ENCODE measurements around the gene ZP3. TPM values are rescaled to one million over a fixed set of nuclear protein-coding genes. Genes with fewer than 3 reads are reported as not detected.
A peak's percentile ranks its signal among the peaks of the same experiment; 100 is the strongest.
"Not testable (repeated sequence)": the region's sequence is repeated elsewhere in the genome, so short reads cannot be mapped to it uniquely, and the experiment has no call there.

The ZP3 gene
- total and polyA plus RNA-seq, 2 experiments from 2014 or later = not detected

- 83% methylated on average over 11 of the region's 11 CpGs for WGBS (ENCODE audit: low lambda C conversion rate, missing lambda C conversion rate)
- Histone ChIP-seq H3K9me2 (replicated peaks; ENCODE audit: insufficient read depth) (no peaks in the 10 kb centered on the region), H3K4me1 (ENCODE audit: insufficient read depth) (no peaks in the 10 kb centered on the region), H3K4me2 (no peak overlapping the region), H3K9me3 (ENCODE audit: low read depth) (no peaks in the 10 kb centered on the region), H3K79me2 (no peaks in the 10 kb centered on the region), H3K27ac (no peak overlapping the region), H2AFZ (no peak overlapping the region), H3K27me3 (no peaks in the 10 kb centered on the region), H3K4me3 (no peak overlapping the region), H4K20me1 (ENCODE audit: insufficient read depth, poor library complexity, severe bottlenecking) (no peaks in the 10 kb centered on the region), H3K36me3 (replicated peaks; ENCODE audit: insufficient read depth, low read depth) (no peaks in the 10 kb centered on the region)
- no peak for TF ChIP-seq CTCF (IDR thresholded peaks at IDR 0.05; ENCODE audit: poor library complexity)
- TF ChIP-seq EZH2 (IDR thresholded peaks at IDR 0.05; ENCODE audit: borderline replicate concordance) = no peak
- no peak for TF ChIP-seq EZH2phosphoT487 (IDR thresholded peaks at IDR 0.05; ENCODE audit: low read depth, severe bottlenecking, unreplicated experiment)
- no peak for DNase-seq (ENCODE audit: low spot score)
These were observed 38.0 kb upstream of the ZP3 start for GRCh38 chr7:76386691-76387260.

- H3K9me3 ChIP-seq (ENCODE audit: low read depth); H3K4me3 ChIP-seq; H3K36me3 ChIP-seq (replicated peaks; ENCODE audit: insufficient read depth, low read depth); H3K27ac ChIP-seq; H3K79me2 ChIP-seq; H4K20me1 ChIP-seq (ENCODE audit: insufficient read depth, poor library complexity, severe bottlenecking); H3K4me1 ChIP-seq (ENCODE audit: insufficient read depth); H2AFZ ChIP-seq; H3K4me2 ChIP-seq; H3K9me2 ChIP-seq (replicated peaks; ENCODE audit: insufficient read depth); DNase-seq (ENCODE audit: low spot score); H3K27me3 ChIP-seq: not testable (repeated sequence)
- 89% methylated on average over 6 of the region's 6 CpGs for WGBS (ENCODE audit: low lambda C conversion rate, missing lambda C conversion rate)
These were observed 37.0 kb upstream of the ZP3 start for GRCh38 chr7:76387789-76388188.

- no peaks in the 10 kb centered on the region for H3K27me3 ChIP-seq
- no peak overlapping the region for H2AFZ ChIP-seq
- H3K27ac ChIP-seq = no peak overlapping the region
- H3K4me1 ChIP-seq (ENCODE audit: insufficient read depth) = peaks cover 12% of the 10 kb centered on the region
- H3K36me3 ChIP-seq (replicated peaks; ENCODE audit: insufficient read depth, low read depth) = no peaks in the 10 kb centered on the region
- no peaks in the 10 kb centered on the region for H3K9me2 ChIP-seq (replicated peaks; ENCODE audit: insufficient read depth)
- H3K4me2 ChIP-seq = no peak overlapping the region
- H3K4me3 ChIP-seq = no peak overlapping the region
- no peaks in the 10 kb centered on the region for H4K20me1 ChIP-seq (ENCODE audit: insufficient read depth, poor library complexity, severe bottlenecking)
- H3K9me3 ChIP-seq (ENCODE audit: low read depth) = no peaks in the 10 kb centered on the region
- WGBS (ENCODE audit: low lambda C conversion rate, missing lambda C conversion rate) = 95% methylated on average over 13 of the region's 13 CpGs
- H3K79me2 ChIP-seq = no peaks in the 10 kb centered on the region
- no peak for DNase-seq (ENCODE audit: low spot score)
- TF ChIP-seq EZH2phosphoT487 (IDR thresholded peaks at IDR 0.05; ENCODE audit: low read depth, severe bottlenecking, unreplicated experiment) (no peak), EZH2 (IDR thresholded peaks at IDR 0.05; ENCODE audit: borderline replicate concordance) (no peak), CTCF (IDR thresholded peaks at IDR 0.05; ENCODE audit: poor library complexity) (no peak)
These were observed 34.7 kb upstream of the ZP3 start for GRCh38 chr7:76390092-76390491.

GRCh38 chr7:76392531-76393115 lies 32.1 kb upstream of the ZP3 start:
- H3K9me2 ChIP-seq (replicated peaks; ENCODE audit: insufficient read depth) = no peaks in the 10 kb centered on the region
- no peaks in the 10 kb centered on the region for H4K20me1 ChIP-seq (ENCODE audit: insufficient read depth, poor library complexity, severe bottlenecking)
- H3K27ac ChIP-seq = peak overlapping the region; percentile 85
- 44% methylated on average over 12 of the region's 12 CpGs for WGBS (ENCODE audit: low lambda C conversion rate, missing lambda C conversion rate)
- TF ChIP-seq EZH2phosphoT487 (IDR thresholded peaks at IDR 0.05; ENCODE audit: low read depth, severe bottlenecking, unreplicated experiment) (no peak), EZH2 (IDR thresholded peaks at IDR 0.05; ENCODE audit: borderline replicate concordance) (no peak), CTCF (IDR thresholded peaks at IDR 0.05; ENCODE audit: poor library complexity) (no peak)
- H3K4me1 ChIP-seq (ENCODE audit: insufficient read depth) = peaks cover 12% of the 10 kb centered on the region
- no peaks in the 10 kb centered on the region for H3K79me2 ChIP-seq
- H3K4me2 ChIP-seq = peak overlapping the region; percentile 93
- H3K27me3 ChIP-seq = no peaks in the 10 kb centered on the region
- peak overlapping the region; percentile 80 for H2AFZ ChIP-seq
- H3K9me3 ChIP-seq (ENCODE audit: low read depth) = no peaks in the 10 kb centered on the region
- peak overlapping the region; percentile 27 for H3K4me3 ChIP-seq
- H3K36me3 ChIP-seq (replicated peaks; ENCODE audit: insufficient read depth, low read depth) = no peaks in the 10 kb centered on the region
- no peak for DNase-seq (ENCODE audit: low spot score)

Data from hepatocyte (in vitro differentiated cells).